K562 (cell line): ENCODE measurements around the gene GRHPR. TPM values are rescaled to one million over a fixed set of nuclear protein-coding genes. Genes with fewer than 3 reads are reported as not detected.

ENCODE experiments used
- BRD4 ChIP-seq: fragments of 200-600 bp; sonication (generic); IDR thresholded peaks from 2 replicates; pipeline ENCODE4 v1.6.1; 2017; ENCODE audit warnings: inconsistent platforms
- COPS2 ChIP-seq: fragments of 450-650 bp; conservative IDR thresholded peaks from 2 replicates; pipeline ENCODE4 v1.6.1; 2016; ENCODE audit warnings: mild to moderate bottlenecking, moderate library complexity
- DIDO1 ChIP-seq: fragments of 450-650 bp; IDR thresholded peaks from 2 replicates; pipeline ENCODE4 v1.6.1; 2016; ENCODE audit warnings: low read depth, missing biosample characterization, missing genetic modification characterization
- HNRNPL ChIP-seq: fragments of 200-400 bp; formaldehyde crosslinking; IDR thresholded peaks from 2 replicates; pipeline ENCODE4 v1.6.1; 2017; ENCODE audit warnings: low read depth, mild to moderate bottlenecking, low read length
- PHB ChIP-seq: fragments of 250-450 bp; sonication (Bioruptor Pico); IDR thresholded peaks from 2 replicates; pipeline ENCODE4 v1.5.0; 2021
- TAF7 ChIP-seq: fragments of 450-650 bp; IDR thresholded peaks from 2 replicates; pipeline ENCODE4 v1.6.1; 2016; ENCODE audit warnings: missing genetic modification characterization, missing compliant biosample characterization
- ZC3H4 ChIP-seq: sonication (generic); formaldehyde crosslinking; IDR thresholded peaks from 2 replicates; pipeline ENCODE4 v1.9.0; 2021; ENCODE audit warnings: missing genetic modification reagents, borderline replicate concordance
- ZNF143 ChIP-seq: sonication (generic); formaldehyde crosslinking; IDR thresholded peaks from 2 replicates; pipeline ENCODE4 v1.9.0; 2022; ENCODE audit warnings: mild to moderate bottlenecking, missing genetic modification reagents
- polyA plus RNA-seq, 8 experiments: library from polyadenylated mRNA; depleted of rRNA in 4 of 8; stranded (reverse) in 5 of 8; unstranded in 3 of 8; fragments of >200 nt; fragmentation: Nextera tagmentation in 2 of 8; fragmentation: Illumina TruSeq in 1 of 8; extraction: Ambion mirVana in 2 of 8; extraction: Trizol in 1 of 8; gene quantifications; 2 replicates each; pipeline versions ENCODE4 v1.2.1 to v1.2.3, GENCODE V29; 2011 to 2014; ENCODE audit warnings: inconsistent platforms in 1 of 8, missing spikeins in 1 of 8
- total RNA-seq, 7 experiments: library from RNA; depleted of rRNA in 6 of 7; stranded (reverse); fragments of >200 nt in 6 of 7; fragmentation: Illumina TruSeq in 2 of 7; extraction: Trizol in 2 of 7; gene quantifications; 2 replicates each; pipeline versions ENCODE4 v1.2.1 to v1.2.3, GENCODE V29; 2011 to 2021; ENCODE audit warnings: low replicate concordance in 1 of 7
- TF ChIP-seq, protein P1 (sequence below), 2 experiments: fragments of 450-650 bp in 1 of 2; sonication (generic) in 1 of 2; formaldehyde crosslinking in 1 of 2; IDR thresholded peaks; 2 replicates each; pipeline versions ENCODE4 v1.7.1 to v1.9.0; 2016 to 2022; ENCODE audit warnings: inconsistent platforms in 1 of 2, mild to moderate bottlenecking in 1 of 2, missing genetic modification reagents in 1 of 2
- TF ChIP-seq, protein P2 (sequence below): fragments of 450-650 bp; IDR thresholded peaks from 2 replicates; pipeline ENCODE4 v1.6.1; 2017; ENCODE audit warnings: antibody characterized with exemption
- TF ChIP-seq, protein P3 (sequence below): fragments of 450-650 bp; IDR thresholded peaks from 2 replicates; pipeline ENCODE4 v1.6.1; 2017; ENCODE audit warnings: antibody characterized with exemption, mild to moderate bottlenecking
- TF ChIP-seq, protein P4 (sequence below): IDR thresholded peaks from 2 replicates; pipeline ENCODE4 v1.6.1; 2016; ENCODE audit warnings: missing genetic modification characterization, missing compliant biosample characterization

GRHPR gene
- total and polyA plus RNA-seq, 9 of the 15 experiments (the other 6 are each of a cell fraction or from before 2014, with no cell fraction given), result 38.9 to 144 (median 120) TPM

DNA sequence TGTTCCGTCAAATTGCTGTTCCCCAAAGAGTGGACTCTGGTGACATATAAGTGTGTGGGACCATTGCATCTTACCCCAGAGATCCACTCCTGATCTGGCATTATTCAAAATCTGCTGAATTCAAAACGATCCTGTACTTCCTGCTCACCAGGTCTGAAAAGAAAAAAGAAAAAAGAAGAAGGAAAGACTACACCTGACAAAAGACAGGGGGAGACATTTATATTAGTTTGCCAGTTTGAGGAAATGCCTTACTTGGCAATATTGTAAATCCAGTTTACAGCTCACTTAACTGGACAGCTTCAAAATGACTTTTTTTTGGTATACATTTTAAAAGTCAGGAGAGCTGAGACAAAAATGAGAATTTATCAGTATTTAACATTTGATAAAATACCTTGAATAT lies 15.0 kb upstream of the GRHPR start (continued):
- TF ChIP-seq, protein P1, sequence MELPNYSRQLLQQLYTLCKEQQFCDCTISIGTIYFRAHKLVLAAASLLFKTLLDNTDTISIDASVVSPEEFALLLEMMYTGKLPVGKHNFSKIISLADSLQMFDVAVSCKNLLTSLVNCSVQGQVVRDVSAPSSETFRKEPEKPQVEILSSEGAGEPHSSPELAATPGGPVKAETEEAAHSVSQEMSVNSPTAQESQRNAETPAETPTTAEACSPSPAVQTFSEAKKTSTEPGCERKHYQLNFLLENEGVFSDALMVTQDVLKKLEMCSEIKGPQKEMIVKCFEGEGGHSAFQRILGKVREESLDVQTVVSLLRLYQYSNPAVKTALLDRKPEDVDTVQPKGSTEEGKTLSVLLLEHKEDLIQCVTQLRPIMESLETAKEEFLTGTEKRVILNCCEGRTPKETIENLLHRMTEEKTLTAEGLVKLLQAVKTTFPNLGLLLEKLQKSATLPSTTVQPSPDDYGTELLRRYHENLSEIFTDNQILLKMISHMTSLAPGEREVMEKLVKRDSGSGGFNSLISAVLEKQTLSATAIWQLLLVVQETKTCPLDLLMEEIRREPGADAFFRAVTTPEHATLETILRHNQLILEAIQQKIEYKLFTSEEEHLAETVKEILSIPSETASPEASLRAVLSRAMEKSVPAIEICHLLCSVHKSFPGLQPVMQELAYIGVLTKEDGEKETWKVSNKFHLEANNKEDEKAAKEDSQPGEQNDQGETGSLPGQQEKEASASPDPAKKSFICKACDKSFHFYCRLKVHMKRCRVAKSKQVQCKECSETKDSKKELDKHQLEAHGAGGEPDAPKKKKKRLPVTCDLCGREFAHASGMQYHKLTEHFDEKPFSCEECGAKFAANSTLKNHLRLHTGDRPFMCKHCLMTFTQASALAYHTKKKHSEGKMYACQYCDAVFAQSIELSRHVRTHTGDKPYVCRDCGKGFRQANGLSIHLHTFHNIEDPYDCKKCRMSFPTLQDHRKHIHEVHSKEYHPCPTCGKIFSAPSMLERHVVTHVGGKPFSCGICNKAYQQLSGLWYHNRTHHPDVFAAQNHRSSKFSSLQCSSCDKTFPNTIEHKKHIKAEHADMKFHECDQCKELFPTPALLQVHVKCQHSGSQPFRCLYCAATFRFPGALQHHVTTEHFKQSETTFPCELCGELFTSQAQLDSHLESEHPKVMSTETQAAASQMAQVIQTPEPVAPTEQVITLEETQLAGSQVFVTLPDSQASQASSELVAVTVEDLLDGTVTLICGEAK (IDR thresholded peaks at IDR 0.05), result no peak
- TF ChIP-seq, protein P1 (CRISPR knock-in tag; IDR thresholded peaks at IDR 0.05), result no peak
- TF ChIP-seq ZC3H4 (CRISPR knock-in tag) (no peak), ZNF143 (CRISPR knock-in tag) (no peak), BRD4 (no peak), DIDO1 (tag) (no peak), PHB (CRISPR knock-in tag) (no peak), COPS2 (no peak), TAF7 (tag) (no peak), HNRNPL (no peak)
- TF ChIP-seq, protein P2, sequence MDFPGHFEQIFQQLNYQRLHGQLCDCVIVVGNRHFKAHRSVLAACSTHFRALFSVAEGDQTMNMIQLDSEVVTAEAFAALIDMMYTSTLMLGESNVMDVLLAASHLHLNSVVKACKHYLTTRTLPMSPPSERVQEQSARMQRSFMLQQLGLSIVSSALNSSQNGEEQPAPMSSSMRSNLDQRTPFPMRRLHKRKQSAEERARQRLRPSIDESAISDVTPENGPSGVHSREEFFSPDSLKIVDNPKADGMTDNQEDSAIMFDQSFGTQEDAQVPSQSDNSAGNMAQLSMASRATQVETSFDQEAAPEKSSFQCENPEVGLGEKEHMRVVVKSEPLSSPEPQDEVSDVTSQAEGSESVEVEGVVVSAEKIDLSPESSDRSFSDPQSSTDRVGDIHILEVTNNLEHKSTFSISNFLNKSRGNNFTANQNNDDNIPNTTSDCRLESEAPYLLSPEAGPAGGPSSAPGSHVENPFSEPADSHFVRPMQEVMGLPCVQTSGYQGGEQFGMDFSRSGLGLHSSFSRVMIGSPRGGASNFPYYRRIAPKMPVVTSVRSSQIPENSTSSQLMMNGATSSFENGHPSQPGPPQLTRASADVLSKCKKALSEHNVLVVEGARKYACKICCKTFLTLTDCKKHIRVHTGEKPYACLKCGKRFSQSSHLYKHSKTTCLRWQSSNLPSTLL, result no peak
- TF ChIP-seq, protein P3, sequence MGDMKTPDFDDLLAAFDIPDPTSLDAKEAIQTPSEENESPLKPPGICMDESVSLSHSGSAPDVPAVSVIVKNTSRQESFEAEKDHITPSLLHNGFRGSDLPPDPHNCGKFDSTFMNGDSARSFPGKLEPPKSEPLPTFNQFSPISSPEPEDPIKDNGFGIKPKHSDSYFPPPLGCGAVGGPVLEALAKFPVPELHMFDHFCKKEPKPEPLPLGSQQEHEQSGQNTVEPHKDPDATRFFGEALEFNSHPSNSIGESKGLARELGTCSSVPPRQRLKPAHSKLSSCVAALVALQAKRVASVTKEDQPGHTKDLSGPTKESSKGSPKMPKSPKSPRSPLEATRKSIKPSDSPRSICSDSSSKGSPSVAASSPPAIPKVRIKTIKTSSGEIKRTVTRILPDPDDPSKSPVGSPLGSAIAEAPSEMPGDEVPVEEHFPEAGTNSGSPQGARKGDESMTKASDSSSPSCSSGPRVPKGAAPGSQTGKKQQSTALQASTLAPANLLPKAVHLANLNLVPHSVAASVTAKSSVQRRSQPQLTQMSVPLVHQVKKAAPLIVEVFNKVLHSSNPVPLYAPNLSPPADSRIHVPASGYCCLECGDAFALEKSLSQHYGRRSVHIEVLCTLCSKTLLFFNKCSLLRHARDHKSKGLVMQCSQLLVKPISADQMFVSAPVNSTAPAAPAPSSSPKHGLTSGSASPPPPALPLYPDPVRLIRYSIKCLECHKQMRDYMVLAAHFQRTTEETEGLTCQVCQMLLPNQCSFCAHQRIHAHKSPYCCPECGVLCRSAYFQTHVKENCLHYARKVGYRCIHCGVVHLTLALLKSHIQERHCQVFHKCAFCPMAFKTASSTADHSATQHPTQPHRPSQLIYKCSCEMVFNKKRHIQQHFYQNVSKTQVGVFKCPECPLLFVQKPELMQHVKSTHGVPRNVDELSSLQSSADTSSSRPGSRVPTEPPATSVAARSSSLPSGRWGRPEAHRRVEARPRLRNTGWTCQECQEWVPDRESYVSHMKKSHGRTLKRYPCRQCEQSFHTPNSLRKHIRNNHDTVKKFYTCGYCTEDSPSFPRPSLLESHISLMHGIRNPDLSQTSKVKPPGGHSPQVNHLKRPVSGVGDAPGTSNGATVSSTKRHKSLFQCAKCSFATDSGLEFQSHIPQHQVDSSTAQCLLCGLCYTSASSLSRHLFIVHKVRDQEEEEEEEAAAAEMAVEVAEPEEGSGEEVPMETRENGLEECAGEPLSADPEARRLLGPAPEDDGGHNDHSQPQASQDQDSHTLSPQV, result no peak
- TF ChIP-seq, protein P4, sequence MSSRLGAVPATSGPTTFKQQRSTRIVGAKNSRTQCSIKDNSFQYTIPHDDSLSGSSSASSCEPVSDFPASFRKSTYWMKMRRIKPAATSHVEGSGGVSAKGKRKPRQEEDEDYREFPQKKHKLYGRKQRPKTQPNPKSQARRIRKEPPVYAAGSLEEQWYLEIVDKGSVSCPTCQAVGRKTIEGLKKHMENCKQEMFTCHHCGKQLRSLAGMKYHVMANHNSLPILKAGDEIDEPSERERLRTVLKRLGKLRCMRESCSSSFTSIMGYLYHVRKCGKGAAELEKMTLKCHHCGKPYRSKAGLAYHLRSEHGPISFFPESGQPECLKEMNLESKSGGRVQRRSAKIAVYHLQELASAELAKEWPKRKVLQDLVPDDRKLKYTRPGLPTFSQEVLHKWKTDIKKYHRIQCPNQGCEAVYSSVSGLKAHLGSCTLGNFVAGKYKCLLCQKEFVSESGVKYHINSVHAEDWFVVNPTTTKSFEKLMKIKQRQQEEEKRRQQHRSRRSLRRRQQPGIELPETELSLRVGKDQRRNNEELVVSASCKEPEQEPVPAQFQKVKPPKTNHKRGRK (tag), result no peak
